Natural killer cell (primary cell): ENCODE data around the gene ACD. TPM values are rescaled to one million over a fixed set of nuclear protein-coding genes. Genes with fewer than 3 reads are reported as not detected.
A peak's percentile ranks its signal among the peaks of the same experiment; 100 is the strongest.

Experiments used
- ATAC-seq, 3 donors: fragments of 150-1000 bp in 2 of 3; fragments of 200-7000 bp in 1 of 3; cut with Tn5 transposase; 1 replicate in 1 of 3; 2 replicates in 2 of 3; pipeline ENCODE4 v1.10.0; 2021; ENCODE audit warnings: mild to moderate bottlenecking in 2 of 3, moderate library complexity in 2 of 3
- DNase-seq, 2 donors: peaks; one replicate each; pipeline versions ENCODE4 v3.0.0 to v3.0.0-alpha.2; 2013 to 2021; ENCODE audit warnings: mixed read lengths in 1 of 2
- H3K27ac ChIP-seq: one replicate; pipeline ENCODE4 v1.5.1; 2013; ENCODE audit warnings: mild to moderate bottlenecking, low read length
- H3K27me3 ChIP-seq: one replicate; pipeline ENCODE4 v1.6.1; 2013; ENCODE audit warnings: low read length; ENCODE audit not compliant: control insufficient read depth, insufficient read depth
- H3K36me3 ChIP-seq: one replicate; pipeline ENCODE4 v1.6.1; 2013; ENCODE audit warnings: low read length; ENCODE audit not compliant: control insufficient read depth, insufficient read depth
- H3K4me1 ChIP-seq: one replicate; pipeline ENCODE4 v1.6.1; 2013; ENCODE audit warnings: low read length; ENCODE audit not compliant: control insufficient read depth, insufficient read depth
- H3K4me3 ChIP-seq: one replicate; pipeline ENCODE4 v1.5.1; 2013; ENCODE audit warnings: low read length
- H3K9me3 ChIP-seq: one replicate; pipeline ENCODE4 v1.6.1; 2013; ENCODE audit warnings: low read length; ENCODE audit not compliant: control insufficient read depth, insufficient read depth
- H3K27ac Mint-ChIP-seq, 2 donors: one replicate each; pipeline ENCODE4 v1.8.0; 2022; ENCODE audit warnings: mild to moderate bottlenecking in 2 of 2, mixed read lengths in 2 of 2, moderate library complexity in 1 of 2
- H3K27me3 Mint-ChIP-seq, 2 donors: one replicate each; pipeline ENCODE4 v1.8.0; 2022; ENCODE audit warnings: low read depth in 2 of 2, mixed read lengths in 2 of 2
- H3K36me3 Mint-ChIP-seq: one replicate; pipeline ENCODE4 v1.8.0; 2022; ENCODE audit warnings: mixed read lengths
- H3K4me1 Mint-ChIP-seq, 2 donors: one replicate each; pipeline ENCODE4 v1.8.0; 2022; ENCODE audit warnings: mixed read lengths in 2 of 2
- H3K4me3 Mint-ChIP-seq: one replicate; pipeline ENCODE4 v1.8.0; 2022; ENCODE audit warnings: mild to moderate bottlenecking, moderate library complexity, mixed read lengths
- H3K9me3 Mint-ChIP-seq, 2 donors: one replicate each; pipeline ENCODE4 v1.8.0; 2022; ENCODE audit warnings: mixed read lengths in 2 of 2
- WGBS: methylation state at CpG from one replicate; pipeline ENCODE4 v1.1.7; 2013; ENCODE audit warnings: missing lambda C conversion rate; ENCODE audit not compliant: insufficient coverage; 5-methylcytosine and 5-hydroxymethylcytosine counted together
- intact Hi-C: fragments of 100-400 bp; cut with micrococcal nuclease; formaldehyde crosslinking; loops from one replicate; pipeline ENCODE4 v1.14.2; 2022
- total RNA-seq, 4 donors: library from RNA; stranded (reverse); fragments of 120-200 nt in 1 of 4; gene quantifications; one replicate each; pipeline versions ENCODE4 v1.2.3 to v1.2.4, GENCODE V29; 2013 to 2022
- TF ChIP-seq, protein P1 (sequence below): fragments of 200-600 bp; IDR thresholded peaks from one replicate; pipeline ENCODE4 v1.8.0; 2022; ENCODE audit warnings: antibody characterized with exemption

The ACD gene
- total RNA-seq, 3 donors from 2014 or later (not counting 1 experiment from before 2014, with no cell fraction given) = 34.4 to 58.0 (median 43.2) TPM

DNA sequence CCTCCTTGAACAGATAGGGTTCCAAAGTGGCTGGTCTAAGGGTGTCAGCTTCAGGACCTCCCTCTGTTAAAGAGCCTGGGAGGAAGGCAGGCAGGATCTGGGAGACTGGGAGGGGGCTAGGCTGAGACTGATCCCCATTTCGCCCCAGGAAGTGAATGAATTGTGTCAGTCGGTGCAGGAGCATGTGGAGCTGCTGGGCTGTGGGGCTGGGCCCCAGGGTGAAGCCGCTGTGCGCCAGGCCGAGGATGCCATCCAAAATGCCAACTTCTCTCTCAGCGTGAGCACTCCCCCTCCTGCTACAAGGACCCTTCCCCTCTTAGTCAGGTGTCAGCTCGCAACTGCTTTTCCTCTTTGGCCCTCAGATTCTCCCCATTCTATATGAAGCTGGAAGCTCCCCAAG lies 9.0 kb downstream of the ACD start:
- peaks cover 56% of the 10 kb centered on the region for H3K36me3 ChIP-seq
- TF ChIP-seq, protein P1, sequence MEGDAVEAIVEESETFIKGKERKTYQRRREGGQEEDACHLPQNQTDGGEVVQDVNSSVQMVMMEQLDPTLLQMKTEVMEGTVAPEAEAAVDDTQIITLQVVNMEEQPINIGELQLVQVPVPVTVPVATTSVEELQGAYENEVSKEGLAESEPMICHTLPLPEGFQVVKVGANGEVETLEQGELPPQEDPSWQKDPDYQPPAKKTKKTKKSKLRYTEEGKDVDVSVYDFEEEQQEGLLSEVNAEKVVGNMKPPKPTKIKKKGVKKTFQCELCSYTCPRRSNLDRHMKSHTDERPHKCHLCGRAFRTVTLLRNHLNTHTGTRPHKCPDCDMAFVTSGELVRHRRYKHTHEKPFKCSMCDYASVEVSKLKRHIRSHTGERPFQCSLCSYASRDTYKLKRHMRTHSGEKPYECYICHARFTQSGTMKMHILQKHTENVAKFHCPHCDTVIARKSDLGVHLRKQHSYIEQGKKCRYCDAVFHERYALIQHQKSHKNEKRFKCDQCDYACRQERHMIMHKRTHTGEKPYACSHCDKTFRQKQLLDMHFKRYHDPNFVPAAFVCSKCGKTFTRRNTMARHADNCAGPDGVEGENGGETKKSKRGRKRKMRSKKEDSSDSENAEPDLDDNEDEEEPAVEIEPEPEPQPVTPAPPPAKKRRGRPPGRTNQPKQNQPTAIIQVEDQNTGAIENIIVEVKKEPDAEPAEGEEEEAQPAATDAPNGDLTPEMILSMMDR = no peak
- H3K27me3 ChIP-seq = no peaks in the 10 kb centered on the region
- DNase-seq (no peak), ATAC-seq (no peak)
- intact Hi-C loops = no loop called here
- H3K27ac Mint-ChIP-seq = peak overlapping the region in 1 of 2 donors; percentile 12
- no peak overlapping the region for H3K4me3 ChIP-seq
- H3K9me3 ChIP-seq = no peaks in the 10 kb centered on the region
- peaks cover 0 to 8% of the 10 kb centered on the region in 2 donors for H3K4me1 Mint-ChIP-seq
- 91% methylated on average over 7 of the region's 7 CpGs for WGBS
- H3K9me3 Mint-ChIP-seq = no peaks in the 10 kb centered on the region
- no peaks in the 10 kb centered on the region for H3K27me3 Mint-ChIP-seq
- peaks cover 5% of the 10 kb centered on the region for H3K4me1 ChIP-seq
- H3K4me3 Mint-ChIP-seq = no peak overlapping the region
- H3K27ac ChIP-seq = no peak overlapping the region
- no peaks in the 10 kb centered on the region for H3K36me3 Mint-ChIP-seq

DNA sequence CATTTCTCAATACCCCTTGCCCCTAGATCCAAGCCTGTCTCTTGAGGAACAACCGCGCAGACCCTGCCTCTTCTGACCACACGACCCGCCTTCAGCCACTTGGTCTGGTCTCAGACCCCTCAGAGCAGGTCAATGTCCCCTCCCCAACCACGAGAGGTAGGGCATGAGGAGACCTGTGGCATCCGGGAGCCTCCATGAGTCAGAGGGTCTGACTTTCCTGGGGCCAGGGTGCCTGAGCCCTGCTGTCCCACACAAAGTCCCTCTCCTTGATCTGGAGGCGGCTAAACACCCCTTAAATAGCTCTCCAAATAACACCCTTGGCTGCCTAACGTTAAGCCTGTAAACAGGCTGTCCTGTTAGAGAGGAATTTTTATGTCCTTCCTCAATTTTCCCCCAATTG lies 10.0 kb downstream of the ACD start:
- Mint-ChIP-seq H3K9me3 (no peaks in the 10 kb centered on the region), H3K36me3 (no peaks in the 10 kb centered on the region), H3K4me1 (peaks cover 0 to 3% of the 10 kb centered on the region in 2 donors), H3K4me3 (no peak overlapping the region), H3K27me3 (no peaks in the 10 kb centered on the region), H3K27ac (no peak overlapping the region)
- 92% methylated on average over 8 of the region's 8 CpGs for WGBS
- H3K27ac ChIP-seq = no peak overlapping the region
- H3K4me3 ChIP-seq = no peak overlapping the region
- ATAC-seq (no peak), DNase-seq (no peak)
- peaks cover 53% of the 10 kb centered on the region for H3K36me3 ChIP-seq
- intact Hi-C loops = no loop called here
- H3K27me3 ChIP-seq = no peaks in the 10 kb centered on the region
- H3K4me1 ChIP-seq = peaks cover 14% of the 10 kb centered on the region
- H3K9me3 ChIP-seq = no peaks in the 10 kb centered on the region
- TF ChIP-seq, protein P1 = no peak

DNA sequence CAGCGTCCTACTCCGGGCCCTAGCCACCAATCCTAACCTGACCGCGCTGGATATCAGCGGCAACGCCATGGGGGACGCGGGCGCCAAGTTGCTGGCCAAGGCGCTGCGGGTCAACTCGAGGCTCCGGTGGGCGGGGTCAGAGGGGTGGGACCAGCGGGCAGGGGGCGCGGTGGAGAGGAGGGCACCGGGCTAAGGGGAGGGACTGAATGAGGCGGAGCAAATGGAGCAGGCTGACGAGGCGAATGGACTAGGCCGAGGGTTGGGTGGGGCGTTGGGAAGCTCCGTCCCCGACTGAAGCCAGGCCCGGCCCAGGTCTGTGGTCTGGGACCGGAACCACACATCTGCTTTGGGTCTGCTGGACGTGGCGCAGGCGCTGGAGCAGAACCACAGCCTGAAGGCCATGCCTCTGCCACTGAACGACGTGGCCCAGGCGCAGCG lies 10.5 kb downstream of the ACD start:
- Mint-ChIP-seq H3K27ac (no peak overlapping the region), H3K4me3 (no peak overlapping the region), H3K27me3 (no peaks in the 10 kb centered on the region), H3K9me3 (no peaks in the 10 kb centered on the region), H3K4me1 (peaks cover 0 to under 1% of the 10 kb centered on the region in 2 donors), H3K36me3 (no peaks in the 10 kb centered on the region)
- Histone ChIP-seq H3K4me3 (no peak overlapping the region), H3K9me3 (no peaks in the 10 kb centered on the region), H3K27me3 (no peaks in the 10 kb centered on the region), H3K4me1 (peaks cover 16% of the 10 kb centered on the region), H3K27ac (no peak overlapping the region), H3K36me3 (peaks cover 49% of the 10 kb centered on the region)
- intact Hi-C loops = no loop called here
- TF ChIP-seq, protein P1 = no peak
- DNase-seq (no peak), ATAC-seq (no peak)
- WGBS = 97% methylated on average over 34 of the region's 34 CpGs

DNA sequence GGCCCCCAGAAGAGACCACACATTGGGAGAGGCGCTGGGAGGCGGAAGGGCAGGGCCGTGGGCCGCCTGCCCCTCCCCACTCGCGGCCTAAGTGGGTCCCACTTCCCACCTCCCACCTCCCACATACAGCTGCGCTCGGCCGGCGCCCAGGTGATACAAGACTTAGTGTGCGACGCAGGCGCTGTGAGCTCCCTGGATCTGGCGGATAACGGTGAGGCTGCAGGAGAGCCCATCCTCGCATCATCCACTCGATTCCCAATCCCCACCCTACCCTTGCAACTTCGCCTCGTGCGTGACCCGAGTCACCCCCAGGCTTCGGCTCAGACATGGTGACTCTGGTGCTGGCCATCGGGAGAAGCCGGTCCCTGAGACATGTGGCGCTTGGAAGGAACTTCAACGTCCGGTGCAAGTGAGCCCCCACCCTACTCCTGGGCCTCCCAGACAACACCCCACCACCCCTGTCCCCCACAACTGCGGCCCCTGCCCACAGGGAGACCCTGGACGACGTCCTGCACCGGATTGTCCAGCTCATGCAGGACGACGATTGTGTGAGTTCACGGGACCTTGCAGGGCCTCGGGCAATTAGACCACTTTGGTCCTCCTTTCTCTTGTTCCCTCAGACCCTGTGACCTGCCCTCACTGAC lies 11.2 kb downstream of the ACD start:
- no peaks in the 10 kb centered on the region for H3K4me1 Mint-ChIP-seq
- intact Hi-C loops = no loop called here
- WGBS = 97% methylated on average over 35 of the region's 35 CpGs
- H3K27me3 Mint-ChIP-seq = no peaks in the 10 kb centered on the region
- no peaks in the 10 kb centered on the region for H3K27me3 ChIP-seq
- TF ChIP-seq, protein P1 = no peak
- no peak for ATAC-seq
- peaks cover 22% of the 10 kb centered on the region for H3K4me1 ChIP-seq
- H3K27ac Mint-ChIP-seq = no peak overlapping the region
- no peaks in the 10 kb centered on the region for H3K9me3 ChIP-seq
- H3K36me3 Mint-ChIP-seq = no peaks in the 10 kb centered on the region
- DNase-seq = no peak
- no peak overlapping the region for H3K4me3 Mint-ChIP-seq
- no peak overlapping the region for H3K4me3 ChIP-seq
- H3K36me3 ChIP-seq = peaks cover 48% of the 10 kb centered on the region
- H3K27ac ChIP-seq = no peak overlapping the region
- no peaks in the 10 kb centered on the region for H3K9me3 Mint-ChIP-seq
